Astrocyte (in vitro differentiated cells and primary cell): ENCODE results near the gene CHCHD2.

ENCODE experiments used
- EZH2 ChIP-seq: IDR thresholded peaks from 2 replicates; pipeline ENCODE4 v1.6.1; 2012; ENCODE audit warnings: mild to moderate bottlenecking, low read length, inconsistent platforms; ENCODE audit not compliant: insufficient read depth
- TF ChIP-seq, protein P1 (sequence below): IDR thresholded peaks from 2 replicates; pipeline ENCODE4 v1.5.1; 2011; ENCODE audit warnings: low read depth, mild to moderate bottlenecking, inconsistent platforms, low read length, moderate library complexity; ENCODE audit not compliant: insufficient read depth

- TF ChIP-seq, protein P1, sequence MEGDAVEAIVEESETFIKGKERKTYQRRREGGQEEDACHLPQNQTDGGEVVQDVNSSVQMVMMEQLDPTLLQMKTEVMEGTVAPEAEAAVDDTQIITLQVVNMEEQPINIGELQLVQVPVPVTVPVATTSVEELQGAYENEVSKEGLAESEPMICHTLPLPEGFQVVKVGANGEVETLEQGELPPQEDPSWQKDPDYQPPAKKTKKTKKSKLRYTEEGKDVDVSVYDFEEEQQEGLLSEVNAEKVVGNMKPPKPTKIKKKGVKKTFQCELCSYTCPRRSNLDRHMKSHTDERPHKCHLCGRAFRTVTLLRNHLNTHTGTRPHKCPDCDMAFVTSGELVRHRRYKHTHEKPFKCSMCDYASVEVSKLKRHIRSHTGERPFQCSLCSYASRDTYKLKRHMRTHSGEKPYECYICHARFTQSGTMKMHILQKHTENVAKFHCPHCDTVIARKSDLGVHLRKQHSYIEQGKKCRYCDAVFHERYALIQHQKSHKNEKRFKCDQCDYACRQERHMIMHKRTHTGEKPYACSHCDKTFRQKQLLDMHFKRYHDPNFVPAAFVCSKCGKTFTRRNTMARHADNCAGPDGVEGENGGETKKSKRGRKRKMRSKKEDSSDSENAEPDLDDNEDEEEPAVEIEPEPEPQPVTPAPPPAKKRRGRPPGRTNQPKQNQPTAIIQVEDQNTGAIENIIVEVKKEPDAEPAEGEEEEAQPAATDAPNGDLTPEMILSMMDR: no peak
- TF ChIP-seq EZH2: no peak
Measured at GRCh38 chr7:56097700-56098099, 8.6 kb downstream of the CHCHD2 start.
